HG03457 (cell line): Measurements from ENCODE around the gene IP6K3.

Experiments
- ATAC-seq: cut with Tn5 transposase; IDR thresholded peaks from one replicate; pipeline ENCODE4 v1.9.1; 2021; ENCODE audit warnings: moderate number of reproducible peaks; ENCODE audit not compliant: unreplicated experiment

IP6K3 gene

GRCh38 chr6:33679761-33680160, 66.9 kb downstream of the IP6K3 start:
- ATAC-seq, result no peak

- ATAC-seq, result no peak
Measured at GRCh38 chr6:33678932-33679490, 67.7 kb downstream of the IP6K3 start.

GRCh38 chr6:33678233-33678931, 68.3 kb downstream of the IP6K3 start:
- ATAC-seq, result no peak

- no peak for ATAC-seq
Measured at GRCh38 chr6:33677689-33678088, 69.0 kb downstream of the IP6K3 start.

GRCh38 chr6:33677143-33677660, 69.5 kb downstream of the IP6K3 start:
- ATAC-seq, result no peak

- no peak for ATAC-seq
Measured at GRCh38 chr6:33676416-33677142, 70.1 kb downstream of the IP6K3 start.

GRCh38 chr6:33675968-33676367, 70.7 kb downstream of the IP6K3 start:
- ATAC-seq, result no peak

GRCh38 chr6:33673851-33674250, 72.9 kb downstream of the IP6K3 start:
- no peak for ATAC-seq

GRCh38 chr6:33672808-33673207, 73.9 kb downstream of the IP6K3 start:
- ATAC-seq, result no peak

- no peak for ATAC-seq
Measured at GRCh38 chr6:33671744-33672072, 75.0 kb downstream of the IP6K3 start.
